ENCODE measurements around the gene TAL1. TPM values are rescaled to one million over a fixed set of nuclear protein-coding genes. Genes with fewer than 3 reads are reported as not detected.
"Not testable (repeated sequence)": the region's sequence is repeated elsewhere in the genome, so short reads cannot be mapped to it uniquely, and the experiment has no call there.

The TAL1 gene
- total RNA-seq: 1 to 10 TPM; 1.8 to 3.9 (median 3.4) TPM
- 1 to 10 TPM; 2.7 to 2.9 TPM for polyA plus RNA-seq
- long read RNA-seq, donor 1, partial matches to known transcripts: 1 of 2 reads
- long read RNA-seq, donor 1, other reads (novel, unspliced or antisense): 1 of 2 reads
- long read RNA-seq, donor 2, partial matches to known transcripts: 0 of 1 reads
- long read RNA-seq, donor 2, other reads (novel, unspliced or antisense): 1 of 1 reads
- long read RNA-seq, donor 3, partial matches to known transcripts: 0 of 3 reads
- long read RNA-seq, donor 3, other reads (novel, unspliced or antisense): 3 of 3 reads

DNA sequence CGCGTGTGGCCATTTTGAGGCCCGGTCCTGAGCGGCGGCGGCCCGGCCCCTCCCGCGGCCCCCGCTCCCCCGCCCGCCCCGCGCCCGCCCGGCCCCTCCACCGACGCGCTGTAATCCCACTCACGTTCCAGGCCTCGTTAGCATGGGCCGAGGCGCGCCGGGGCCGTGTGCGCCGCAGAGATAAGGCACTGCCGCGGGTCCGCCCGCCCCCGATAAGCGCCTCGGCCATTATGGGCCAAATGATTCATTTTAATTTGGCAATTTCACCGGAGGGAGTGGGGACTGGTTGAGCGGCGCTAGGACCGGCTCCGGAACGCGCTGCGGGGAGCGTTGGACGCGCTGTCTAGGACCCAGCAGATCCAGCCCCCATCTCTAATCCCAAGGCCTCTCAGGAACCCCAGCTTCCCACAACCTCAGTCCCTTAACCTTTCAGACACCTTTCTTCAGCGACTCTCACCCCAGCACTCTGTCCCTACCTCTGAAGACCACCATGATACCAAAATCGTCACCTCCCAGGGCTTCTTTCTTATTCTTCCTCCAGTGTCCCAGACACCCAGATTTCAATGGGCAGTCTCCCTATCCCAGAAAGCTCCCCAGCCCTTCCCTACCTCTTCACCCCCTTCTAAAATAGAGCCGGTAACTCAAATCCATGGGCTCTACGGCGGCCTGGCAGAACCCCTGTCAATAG is at the start of gene TAL1:
Gene TAL1, minus strand, starts transcription at position 39 of the 688 bp plus-strand sequence. CDS start 6,337 bp downstream, outside the sequence.
- ATAC-seq (peak in 3 of 4 donors; percentile 46 to 55 (median 46)), DNase-seq (peak in 2 of 5 donors; percentile 39 to 56)
- TF ChIP-seq POLR2A (IDR thresholded peaks at IDR 0.05) (no peak), CTCF (IDR thresholded peaks at IDR 0.05) (no peak)
- Histone ChIP-seq H3K4me3 (peak within 1 kb of the TSS; percentile 46 to 70 (median 58)), H3K9me3 (no peaks in the 10 kb centered on the region), H3K4me1 (peaks cover 0 to 43% (median 20%) of the 10 kb centered on the region in 12 donors), H3K27me3 (peaks cover 46 to 80% (median 64%) of the 10 kb centered on the region in 9 donors), H3K27ac (peak within 1 kb of the TSS; percentile 57 to 96 (median 87)), H3K36me3 (no peaks in the 10 kb centered on the region)
- 4 to 16% (median 8%) methylated on average over 23 to 51 of the region's 51 CpGs for WGBS, 4 donors
- intact Hi-C loops (cut with DNase I): loop anchor here in 1 of 10 donors (5.0 kb wide), 1 partner anchor 40 kb away; the partner anchor contains the start of gene PDZK1IP1

DNA sequence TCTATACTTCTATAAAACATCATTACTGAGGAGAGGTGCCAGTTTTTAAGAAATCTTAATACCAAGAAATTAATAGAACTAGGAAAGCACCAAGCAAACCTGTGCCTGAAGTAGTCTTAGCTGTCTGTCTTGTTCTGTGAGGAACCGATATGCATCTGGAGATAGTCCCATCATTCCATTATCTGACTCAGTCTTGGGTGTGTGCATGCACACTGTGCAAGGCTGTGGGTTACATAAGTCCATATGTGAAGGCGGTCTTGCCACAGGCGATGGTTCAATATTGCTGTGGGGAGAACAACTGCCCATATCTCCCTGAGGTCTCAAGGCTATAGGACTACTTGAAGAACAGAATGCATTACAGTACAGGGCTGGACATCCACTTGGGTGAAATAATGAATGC is 48.1 kb upstream of the TAL1 start:
- intact Hi-C loops (cut with DNase I): no loop called here
- Histone ChIP-seq H3K36me3 (peaks cover 0 to 22% (median 0%) of the 10 kb centered on the region in 9 donors), H3K9me3 (no peaks in the 10 kb centered on the region), H3K27ac (no peak overlapping the region), H3K27me3 (no peaks in the 10 kb centered on the region), H3K4me3 (no peak overlapping the region), H3K4me1 (no peaks in the 10 kb centered on the region)
- DNase-seq (no peak), ATAC-seq (no peak)
- TF ChIP-seq POLR2A (IDR thresholded peaks at IDR 0.05) (no peak), CTCF (IDR thresholded peaks at IDR 0.05) (no peak)
- 96 to 98% (median 97%) methylated on average over 3 of the region's 3 CpGs for WGBS, 4 donors

GRCh38 chr1:47276850-47277249 is 44.8 kb upstream of the TAL1 start:
- peaks cover 0 to 22% (median 0%) of the 10 kb centered on the region in 9 donors for H3K36me3 ChIP-seq
- H3K9me3 ChIP-seq: no peaks in the 10 kb centered on the region
- no peaks in the 10 kb centered on the region for H3K4me1 ChIP-seq
- TF ChIP-seq CTCF (IDR thresholded peaks at IDR 0.05) (no peak), POLR2A (IDR thresholded peaks at IDR 0.05) (no peak)
- H3K27ac ChIP-seq: no peak overlapping the region
- WGBS, 4 donors: 88 to 94% (median 92%) methylated on average over 2 of the region's 2 CpGs
- H3K4me3 ChIP-seq: no peak overlapping the region
- no peaks in the 10 kb centered on the region for H3K27me3 ChIP-seq
- intact Hi-C loops (cut with DNase I): no loop called here
- DNase-seq (no peak), ATAC-seq (no peak)

GRCh38 chr1:47275811-47276210 is 43.8 kb upstream of the TAL1 start:
- intact Hi-C loops (cut with DNase I); DNase-seq; H3K4me3 ChIP-seq; ATAC-seq; H3K27ac ChIP-seq; H3K4me1 ChIP-seq; H3K27me3 ChIP-seq; H3K9me3 ChIP-seq: not testable (repeated sequence)
- 91 to 98% (median 97%) methylated on average over 7 of the region's 7 CpGs for whole genome bisulfite sequencing, 4 donors
- H3K36me3 ChIP-seq: peaks cover 0 to 18% (median 0%) of the 10 kb centered on the region in 9 donors

DNA sequence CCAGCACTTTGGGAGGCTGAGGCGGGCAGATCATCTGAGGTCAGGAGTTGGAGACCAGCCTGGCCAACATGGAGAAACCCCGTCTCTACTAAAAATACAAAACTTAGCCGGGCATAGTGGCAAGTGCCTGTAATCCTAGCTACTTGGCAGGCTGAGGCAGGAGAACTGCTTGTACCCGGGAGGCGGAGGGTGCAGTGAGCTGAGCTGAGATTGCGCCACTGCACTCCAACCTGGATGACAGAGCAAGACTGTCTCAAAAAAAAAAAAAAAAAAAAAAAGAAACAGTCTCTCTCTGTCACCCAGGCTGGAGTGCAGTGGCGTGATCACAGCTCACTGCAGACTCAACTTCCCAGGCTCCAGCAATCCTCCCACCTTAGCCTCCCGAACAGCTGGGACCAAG is 33.5 kb upstream of the TAL1 start:
- H3K4me1 ChIP-seq; intact Hi-C loops (cut with DNase I); DNase-seq; H3K27me3 ChIP-seq; H3K27ac ChIP-seq; H3K4me3 ChIP-seq; H3K9me3 ChIP-seq; ATAC-seq: not testable (repeated sequence)
- peaks cover 0 to 18% (median 0%) of the 10 kb centered on the region in 9 donors for H3K36me3 ChIP-seq
- WGBS, 4 donors: 93 to 97% (median 95%) methylated on average over 8 of the region's 8 CpGs
